Measurements from ENCODE around the gene PPP1R12C. TPM values are rescaled to one million over a fixed set of nuclear protein-coding genes. Genes with fewer than 3 reads are reported as not detected.

The PPP1R12C gene
- total RNA-seq, 1 experiment from 2014 or later: 76.4 TPM

- peaks cover 71% of the 10 kb centered on the region for H3K36me3 Mint-ChIP-seq (ENCODE audit: insufficient read depth, unreplicated experiment)
- no peak overlapping the region for H3K27ac Mint-ChIP-seq (ENCODE audit: low read depth, unreplicated experiment)
- BruUV-seq (replicated peaks): no TSS peak
Observed at GRCh38 chr19:55056827-55057226, 60.6 kb downstream of the PPP1R12C start.

GRCh38 chr19:55053735-55054134, 63.7 kb downstream of the PPP1R12C start:
- no peak for DNase-seq (ENCODE audit: unreplicated experiment)
- CTCF ChIA-PET: interaction anchor here (1.1 kb wide), 1 partner anchor 371 kb away, joined by 3 read pairs; no protein-coding TSS in a partner anchor
- H3K9me3 Mint-ChIP-seq (ENCODE audit: unreplicated experiment): no peaks in the 10 kb centered on the region
- intact Hi-C loops (cut with micrococcal nuclease): no loop called here
- H3K4me1 Mint-ChIP-seq (ENCODE audit: insufficient read depth, unreplicated experiment): no peaks in the 10 kb centered on the region
- no peak for TF ChIP-seq CTCF (IDR thresholded peaks at IDR 0.05; ENCODE audit: unreplicated experiment)
- BruUV-seq (replicated peaks): no TSS peak
- no peak overlapping the region for H3K4me3 Mint-ChIP-seq (ENCODE audit: unreplicated experiment)
- no peak overlapping the region for H3K27ac Mint-ChIP-seq (ENCODE audit: low read depth, unreplicated experiment)
- peaks cover 75% of the 10 kb centered on the region for H3K36me3 Mint-ChIP-seq (ENCODE audit: insufficient read depth, unreplicated experiment)
- no peaks in the 10 kb centered on the region for H3K27me3 Mint-ChIP-seq (ENCODE audit: insufficient read depth, unreplicated experiment)
- POLR2A ChIA-PET: no interaction called here

More at GRCh38 chr19:55056827-55057226, 60.6 kb downstream of the PPP1R12C start:
- no peak for TF ChIP-seq CTCF (IDR thresholded peaks at IDR 0.05; ENCODE audit: unreplicated experiment)
- intact Hi-C loops (cut with micrococcal nuclease): no loop called here
- Mint-ChIP-seq H3K4me3 (ENCODE audit: unreplicated experiment) (no peak overlapping the region), H3K27me3 (ENCODE audit: insufficient read depth, unreplicated experiment) (no peaks in the 10 kb centered on the region), H3K4me1 (ENCODE audit: insufficient read depth, unreplicated experiment) (no peaks in the 10 kb centered on the region), H3K9me3 (ENCODE audit: unreplicated experiment) (no peaks in the 10 kb centered on the region)
- ChIA-PET POLR2A (no interaction called here), CTCF (no interaction called here)
- no peak for DNase-seq (ENCODE audit: unreplicated experiment)

- no peak for TF ChIP-seq CTCF (IDR thresholded peaks at IDR 0.05; ENCODE audit: unreplicated experiment)
- intact Hi-C loops (cut with micrococcal nuclease): no loop called here
- POLR2A ChIA-PET: no interaction called here
- CTCF ChIA-PET: interaction anchor here (0.6 kb wide), 1 partner anchor 1054 kb away, joined by 3 read pairs; no protein-coding TSS in a partner anchor
- no peak for DNase-seq (ENCODE audit: unreplicated experiment)
- H3K4me3 Mint-ChIP-seq (ENCODE audit: unreplicated experiment): no peak overlapping the region
- no peak overlapping the region for H3K27ac Mint-ChIP-seq (ENCODE audit: low read depth, unreplicated experiment)
- H3K9me3 Mint-ChIP-seq (ENCODE audit: unreplicated experiment): no peaks in the 10 kb centered on the region
- H3K36me3 Mint-ChIP-seq (ENCODE audit: insufficient read depth, unreplicated experiment): peaks cover 82% of the 10 kb centered on the region
- BruUV-seq (replicated peaks): no TSS peak
- no peaks in the 10 kb centered on the region for H3K4me1 Mint-ChIP-seq (ENCODE audit: insufficient read depth, unreplicated experiment)
- H3K27me3 Mint-ChIP-seq (ENCODE audit: insufficient read depth, unreplicated experiment): no peaks in the 10 kb centered on the region
Observed at GRCh38 chr19:55050749-55051532, 66.5 kb downstream of the PPP1R12C start.

GRCh38 chr19:55048446-55048845, 69.0 kb downstream of the PPP1R12C start:
- Mint-ChIP-seq H3K4me3 (ENCODE audit: unreplicated experiment) (no peak overlapping the region), H3K36me3 (ENCODE audit: insufficient read depth, unreplicated experiment) (peaks cover 83% of the 10 kb centered on the region), H3K9me3 (ENCODE audit: unreplicated experiment) (no peaks in the 10 kb centered on the region), H3K27ac (ENCODE audit: low read depth, unreplicated experiment) (no peak overlapping the region), H3K4me1 (ENCODE audit: insufficient read depth, unreplicated experiment) (no peaks in the 10 kb centered on the region), H3K27me3 (ENCODE audit: insufficient read depth, unreplicated experiment) (no peaks in the 10 kb centered on the region)
- ChIA-PET POLR2A (no interaction called here), CTCF (interaction anchor here (0.6 to 1.5 kb wide), 2 partner anchors 79 to 92 kb away, joined by 3 to 5 read pairs; no protein-coding TSS in a partner anchor)
- TF ChIP-seq CTCF (IDR thresholded peaks at IDR 0.05; ENCODE audit: unreplicated experiment): no peak
- no peak for DNase-seq (ENCODE audit: unreplicated experiment)
- BruUV-seq (replicated peaks): no TSS peak
- intact Hi-C loops (cut with micrococcal nuclease): no loop called here
